OCI-LY3 (cell line): Measurements from ENCODE around the gene LYRM1.
"Not testable (repeated sequence)": the region's sequence is repeated elsewhere in the genome, so short reads cannot be mapped to it uniquely, and the experiment has no call there.

Experiments used
- EZH2phosphoT487 ChIP-seq: fragments of 200-600 bp; shearing (Covaris generic); IDR thresholded peaks from 2 replicates; pipeline ENCODE4 v1.6.1; 2018; ENCODE audit warnings: antibody characterized with exemption, mixed run types, low read depth
- TF ChIP-seq, protein P1 (sequence below): fragments of 200-600, 300-600 bp; sonication (generic); IDR thresholded peaks from 2 replicates; pipeline ENCODE4 v1.5.1; 2014; ENCODE audit warnings: antibody characterized with exemption, low read length, low read depth

DNA sequence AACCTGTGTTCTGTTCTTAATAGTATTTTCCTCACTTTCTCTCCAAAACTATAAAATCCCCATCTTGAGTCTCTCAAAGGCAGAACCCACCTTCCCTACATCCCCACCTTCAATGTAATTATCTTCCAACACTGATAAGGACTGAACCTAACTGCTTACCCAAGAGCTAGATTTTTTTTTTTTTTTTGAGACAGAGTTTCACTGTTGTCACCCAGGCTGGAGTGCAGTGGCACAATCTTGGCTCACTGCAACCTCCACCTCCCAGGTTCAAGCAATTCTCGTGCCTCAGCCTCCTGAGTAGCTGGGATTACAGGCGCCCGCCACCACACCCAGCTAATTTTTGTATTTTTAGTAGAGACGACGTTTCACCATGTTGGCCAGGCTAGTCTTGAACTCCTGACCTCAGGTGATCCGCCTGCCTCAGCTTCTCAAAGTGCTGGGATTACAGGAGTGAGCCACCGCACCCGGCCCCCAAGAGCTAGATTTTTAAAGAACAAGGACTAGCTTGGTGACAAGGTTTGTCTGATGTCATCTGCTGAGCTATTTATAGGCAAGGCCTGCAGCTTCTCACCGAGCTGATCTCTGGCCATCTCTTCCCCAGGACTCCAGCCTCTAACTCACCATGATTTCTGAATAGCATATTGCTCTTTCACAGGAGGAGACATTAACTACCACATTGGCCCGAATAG is 29.2 kb downstream of the LYRM1 start:
- TF ChIP-seq EZH2phosphoT487: not testable (repeated sequence)
- TF ChIP-seq, protein P1, sequence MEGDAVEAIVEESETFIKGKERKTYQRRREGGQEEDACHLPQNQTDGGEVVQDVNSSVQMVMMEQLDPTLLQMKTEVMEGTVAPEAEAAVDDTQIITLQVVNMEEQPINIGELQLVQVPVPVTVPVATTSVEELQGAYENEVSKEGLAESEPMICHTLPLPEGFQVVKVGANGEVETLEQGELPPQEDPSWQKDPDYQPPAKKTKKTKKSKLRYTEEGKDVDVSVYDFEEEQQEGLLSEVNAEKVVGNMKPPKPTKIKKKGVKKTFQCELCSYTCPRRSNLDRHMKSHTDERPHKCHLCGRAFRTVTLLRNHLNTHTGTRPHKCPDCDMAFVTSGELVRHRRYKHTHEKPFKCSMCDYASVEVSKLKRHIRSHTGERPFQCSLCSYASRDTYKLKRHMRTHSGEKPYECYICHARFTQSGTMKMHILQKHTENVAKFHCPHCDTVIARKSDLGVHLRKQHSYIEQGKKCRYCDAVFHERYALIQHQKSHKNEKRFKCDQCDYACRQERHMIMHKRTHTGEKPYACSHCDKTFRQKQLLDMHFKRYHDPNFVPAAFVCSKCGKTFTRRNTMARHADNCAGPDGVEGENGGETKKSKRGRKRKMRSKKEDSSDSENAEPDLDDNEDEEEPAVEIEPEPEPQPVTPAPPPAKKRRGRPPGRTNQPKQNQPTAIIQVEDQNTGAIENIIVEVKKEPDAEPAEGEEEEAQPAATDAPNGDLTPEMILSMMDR: not testable (repeated sequence)
